GM21737 (cell line): ENCODE measurements around the gene UTP18.
"Not testable (repeated sequence)": the region's sequence is repeated elsewhere in the genome, so short reads cannot be mapped to it uniquely, and the experiment has no call there.

Experiments used
- ATAC-seq: cut with Tn5 transposase; IDR thresholded peaks from one replicate; pipeline ENCODE4 v1.9.1; 2021; ENCODE audit warnings: mild to moderate bottlenecking, moderate library complexity; ENCODE audit not compliant: unreplicated experiment

The UTP18 gene

DNA sequence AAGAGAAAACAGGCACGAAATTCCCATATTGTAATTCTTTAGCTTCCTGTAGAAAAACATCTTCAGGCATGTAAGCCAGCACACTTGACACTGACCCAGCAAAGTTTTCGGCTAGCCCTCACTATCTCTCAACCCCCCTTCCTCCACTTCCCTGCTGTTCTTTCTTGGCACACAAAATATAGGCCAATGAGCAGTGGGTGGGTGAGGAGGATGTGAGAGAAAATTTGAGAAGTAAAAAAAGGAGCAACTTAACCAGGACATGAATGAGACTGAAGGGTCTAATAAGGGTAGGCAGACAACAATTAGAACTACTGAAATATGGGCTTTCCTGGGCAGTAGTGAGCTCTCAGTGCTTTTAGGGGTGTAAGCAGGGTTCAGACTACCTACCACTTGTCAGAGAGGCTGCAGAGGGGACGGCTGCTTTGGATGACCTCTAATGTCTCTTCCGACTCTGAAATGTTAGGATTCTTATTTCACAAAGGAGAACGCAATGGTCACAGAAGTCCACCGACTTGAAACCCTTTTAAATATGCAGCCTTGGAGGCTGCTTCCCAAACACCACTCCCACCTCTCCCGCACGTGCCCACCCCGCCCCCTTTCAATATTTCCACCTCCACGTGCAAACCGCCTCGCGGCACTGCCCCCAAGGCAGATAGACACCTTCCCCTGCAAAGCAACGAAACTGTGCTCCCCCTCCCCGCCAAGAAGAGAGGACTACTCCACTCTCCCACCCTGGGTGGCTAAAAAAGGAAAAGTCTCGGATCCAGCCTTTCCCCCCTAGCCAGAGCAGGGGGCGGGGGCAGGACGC lies 1.4 kb upstream of the UTP18 start:
- no peak for ATAC-seq

- peak; percentile 75 for ATAC-seq
These were observed 646 bp upstream of the UTP18 start, which contains the start of gene MBTD1 for GRCh38 chr17:51259564-51260236. MBTD1 (minus strand) TSS chr17:51260049; CDS start chr17:51225161, 34,888 bp downstream.

- ATAC-seq: no peak
These were observed 948 bp downstream of the UTP18 start for GRCh38 chr17:51261024-51261963.

GRCh38 chr17:51263006-51263405 lies 2.7 kb downstream of the UTP18 start:
- ATAC-seq: no peak

DNA sequence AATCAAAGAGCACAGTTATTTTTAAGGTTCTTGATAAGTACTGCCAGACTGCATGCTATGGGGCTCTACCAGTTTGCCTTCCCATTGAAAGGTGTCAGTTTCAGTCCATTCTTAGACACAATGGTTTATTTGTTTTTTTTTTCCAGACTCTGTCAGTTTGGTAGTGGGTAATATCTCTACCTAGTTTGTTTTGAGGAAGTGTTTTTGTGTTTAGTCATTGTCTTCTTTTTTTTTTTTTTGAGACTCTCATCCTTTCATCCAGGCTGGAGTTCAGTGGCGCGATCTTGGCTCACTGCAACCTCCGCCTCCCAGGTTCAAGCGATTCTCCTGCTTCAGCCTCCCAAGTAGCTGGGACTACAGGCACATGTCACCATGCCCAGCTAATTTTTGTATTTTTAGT lies 4.1 kb downstream of the UTP18 start:
- ATAC-seq: not testable (repeated sequence)

GRCh38 chr17:51269991-51270390 lies 9.6 kb downstream of the UTP18 start:
- no peak for ATAC-seq

DNA sequence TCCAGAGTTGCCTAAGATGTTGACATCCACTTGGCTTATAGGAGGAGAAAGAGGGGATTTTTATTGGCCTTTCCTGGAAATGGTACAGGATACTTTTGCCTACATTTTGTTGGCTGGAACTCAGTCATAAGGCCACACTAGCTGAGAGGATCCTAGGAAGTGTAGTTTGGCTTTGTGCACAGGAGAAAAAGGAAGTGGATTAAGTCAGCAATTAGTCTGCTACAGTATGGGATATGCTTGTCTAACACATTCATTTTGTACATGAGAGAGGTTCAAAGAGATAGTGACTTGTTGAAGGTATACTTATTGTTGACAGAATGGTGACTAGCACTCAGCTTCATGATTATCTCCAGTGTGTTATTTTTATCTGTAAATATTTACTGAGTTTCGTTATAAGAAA lies 10.3 kb downstream of the UTP18 start:
- no peak for ATAC-seq

- no peak for ATAC-seq
These were observed 12.5 kb downstream of the UTP18 start for GRCh38 chr17:51272812-51273211.

DNA sequence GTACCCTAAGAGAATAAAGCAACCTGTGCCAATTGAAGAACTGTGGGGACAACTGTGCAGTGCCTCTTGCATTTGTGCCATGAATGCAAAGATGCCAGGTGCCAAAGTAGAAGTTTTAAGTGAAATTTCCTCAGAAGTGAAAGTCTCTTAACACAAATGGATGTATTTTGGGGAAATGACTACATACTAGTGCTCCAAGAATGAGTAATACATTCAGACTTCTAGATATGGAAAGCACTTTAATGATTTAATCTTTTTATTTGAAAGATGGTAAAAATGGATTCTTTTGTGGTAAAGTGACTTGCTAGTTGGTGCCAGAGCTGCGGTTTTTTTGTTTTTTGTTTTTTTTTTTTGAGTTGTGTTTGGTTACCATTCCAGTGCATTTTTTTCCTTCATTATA lies 15.0 kb downstream of the UTP18 start:
- no peak for ATAC-seq

- ATAC-seq: no peak
These were observed 18.8 kb downstream of the UTP18 start for GRCh38 chr17:51279183-51279582.

DNA sequence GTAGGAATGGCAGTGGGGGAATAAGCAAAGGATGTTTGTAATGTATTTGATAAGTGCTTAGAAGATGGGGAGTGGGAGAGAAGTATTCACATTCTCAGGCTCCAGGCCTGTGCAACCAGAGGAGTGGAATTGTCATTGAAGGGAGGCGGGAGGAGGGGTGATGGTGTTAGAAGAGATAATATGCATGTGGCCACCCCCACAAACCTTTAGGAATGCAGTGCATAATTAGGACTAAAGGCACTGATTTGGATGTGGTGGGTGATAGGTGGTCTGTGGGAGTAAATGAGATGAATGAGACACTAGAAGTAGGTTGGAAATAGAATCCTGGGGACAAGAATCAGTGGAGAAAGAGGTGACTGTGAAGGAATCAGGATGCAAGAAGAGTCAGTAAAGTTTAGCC lies 27.1 kb downstream of the UTP18 start:
- no peak for ATAC-seq

- no peak for ATAC-seq
These were observed 29.4 kb downstream of the UTP18 start for GRCh38 chr17:51289696-51290111.

GRCh38 chr17:51294338-51294737 lies 34.0 kb downstream of the UTP18 start:
- not testable (repeated sequence) for ATAC-seq

- ATAC-seq: no peak
These were observed 38.4 kb downstream of the UTP18 start for GRCh38 chr17:51298508-51299371.

DNA sequence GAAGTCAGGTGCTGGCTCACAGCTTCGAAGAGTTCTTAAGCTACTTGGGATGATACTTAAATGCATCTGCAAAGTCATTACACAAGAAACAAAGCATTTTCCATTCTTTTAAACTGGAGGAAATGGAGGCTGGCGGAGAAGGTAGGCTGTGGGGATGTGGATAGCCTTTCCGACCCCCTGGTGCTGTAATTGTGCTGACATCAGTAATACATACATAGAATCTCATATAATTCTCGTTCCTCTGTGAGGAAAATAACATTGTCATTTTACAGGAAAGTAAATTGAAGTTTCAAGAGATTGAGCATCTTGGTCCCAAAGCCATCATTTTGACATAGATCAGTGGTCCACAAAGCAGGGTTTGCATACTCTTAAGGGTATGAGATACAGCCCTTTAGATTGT lies 39.5 kb downstream of the UTP18 start:
- no peak for ATAC-seq

DNA sequence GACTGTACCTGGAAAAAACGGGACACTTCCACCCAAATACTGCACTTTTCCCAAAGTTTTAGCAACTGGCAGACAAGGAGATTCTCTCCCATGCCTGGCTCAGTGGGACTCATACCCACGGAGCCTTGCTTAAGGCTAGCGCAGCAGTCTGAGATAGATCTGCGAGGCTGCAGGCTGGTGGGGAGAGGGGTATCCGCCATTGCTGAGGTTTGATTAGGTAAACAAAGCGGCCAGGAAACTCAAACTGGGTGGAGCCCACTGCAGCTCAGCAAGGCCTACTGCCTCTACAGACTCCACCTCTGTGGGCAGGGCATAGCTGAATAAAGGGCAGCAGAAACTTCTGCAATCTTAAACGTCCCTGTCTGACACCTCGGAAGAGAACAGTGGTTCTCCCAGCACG lies 44.8 kb downstream of the UTP18 start:
- no peak for ATAC-seq

- not testable (repeated sequence) for ATAC-seq
These were observed 51.7 kb downstream of the UTP18 start for GRCh38 chr17:51312003-51312402.

DNA sequence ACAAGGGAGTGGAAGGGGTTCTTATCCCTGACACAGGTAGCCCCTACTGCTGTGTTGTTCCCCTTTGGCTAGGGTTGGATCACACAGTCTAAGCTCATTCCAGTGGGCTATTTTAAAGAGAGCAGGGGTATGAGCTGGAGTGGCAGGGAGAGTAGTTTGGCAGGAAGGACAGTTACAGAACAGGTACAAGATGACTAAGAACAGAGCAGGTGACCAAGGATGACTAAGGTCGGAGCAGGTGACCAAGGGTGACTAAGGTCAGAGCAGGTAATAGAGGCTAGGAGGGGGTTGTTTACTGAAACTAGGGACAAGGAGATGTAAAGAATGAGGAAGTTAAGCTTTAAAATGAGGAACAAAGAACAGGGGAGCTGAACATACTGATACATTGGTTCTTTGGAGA lies 58.8 kb downstream of the UTP18 start:
- no peak for ATAC-seq

DNA sequence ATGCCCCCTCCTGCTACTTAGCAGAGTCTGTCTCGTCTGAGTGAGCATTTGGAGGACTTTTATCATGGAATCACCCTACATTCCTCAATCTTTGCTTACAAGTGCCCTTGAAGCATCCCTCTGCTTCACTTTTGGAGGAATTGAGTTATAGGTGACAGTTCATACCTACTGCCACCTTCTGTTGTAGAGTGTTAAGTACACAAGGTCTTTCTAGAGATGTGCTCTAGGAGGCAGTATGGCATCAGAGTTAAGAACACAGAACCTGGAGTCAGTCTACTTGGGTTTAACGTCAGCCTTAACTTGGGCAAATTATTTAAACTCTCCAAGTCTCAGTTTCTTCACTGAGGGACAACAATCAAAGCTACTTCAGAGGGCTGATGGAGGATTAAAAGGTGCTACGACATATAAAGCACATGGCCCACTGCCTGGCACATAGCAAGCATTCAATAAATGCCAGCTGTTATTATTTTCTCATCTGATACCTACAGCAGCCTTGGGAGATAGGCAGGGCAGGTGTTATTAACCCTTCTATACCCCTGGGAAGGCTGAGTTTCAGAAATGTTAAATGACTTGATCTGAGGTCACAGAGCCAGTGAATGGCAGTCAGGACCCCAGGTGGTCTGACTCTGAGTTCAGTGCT lies 62.2 kb downstream of the UTP18 start:
- ATAC-seq: no peak

GRCh38 chr17:51325471-51325870 lies 65.1 kb downstream of the UTP18 start:
- no peak for ATAC-seq
